SK-N-SH (cell line): ENCODE results near the gene CELF4. TPM values are rescaled to one million over a fixed set of nuclear protein-coding genes. Genes with fewer than 3 reads are reported as not detected.

ENCODE experiments used
- CTCF ChIA-PET: fragments of 300-600, 350-600 bp; formaldehyde crosslinking; extraction: SDS; loops from one replicate; lab custom pipeline; 2021; lab: Yijun Ruan, JAX
- POLR2A ChIA-PET: fragments of 350-600 bp; sonication (Branson Sonifier 250); formaldehyde crosslinking; extraction: SDS; loops from one replicate; lab custom pipeline; 2020; ENCODE audit warnings: antibody characterized with exemption, inconsistent platforms; lab: Yijun Ruan, JAX
- DNase-seq: peaks from one replicate; pipeline ENCODE4 v3.0.0; 2012
- H2AFZ ChIP-seq: fragments of 200-600 bp; sonication (generic); 2 replicates; pipeline ENCODE4 v1.8.1; 2016; ENCODE audit warnings: antibody characterized with exemption, mild to moderate bottlenecking, low read depth
- H3F3A ChIP-seq: fragments of 200-600 bp; sonication (generic); replicated peaks from 2 replicates; pipeline ENCODE3; 2016; ENCODE audit warnings: antibody characterized with exemption, mild to moderate bottlenecking; ENCODE audit not compliant: insufficient read depth
- H3K27ac ChIP-seq, 2 experiments: fragments of 200-500 bp in 1 of 2; fragments of 200-600 bp in 1 of 2; sonication (Bioruptor generic) in 1 of 2; sonication (generic), shearing (Covaris generic) in 1 of 2; 2 replicates each; pipeline versions ENCODE4 v1.5.1 to v1.6.1; 2014 to 2016; ENCODE audit warnings: low read depth in 2 of 2, inconsistent platforms in 1 of 2, low read length in 1 of 2, mild to moderate bottlenecking in 1 of 2, mixed read lengths in 1 of 2
- H3K27me3 ChIP-seq: fragments of 200-600 bp; sonication (generic), shearing (Covaris generic); 2 replicates; pipeline ENCODE4 v1.6.1; 2016; ENCODE audit warnings: mixed run types; ENCODE audit not compliant: insufficient read depth
- H3K36me3 ChIP-seq, 2 experiments: fragments of 200-500 bp in 1 of 2; fragments of 200-600 bp in 1 of 2; sonication (Bioruptor generic) in 1 of 2; sonication (generic) in 1 of 2; replicated peaks in 1 of 2; 2 replicates each; pipeline versions ENCODE3 to v1.5.1; 2014 to 2016; ENCODE audit warnings: low read length in 1 of 2, mild to moderate bottlenecking in 1 of 2; ENCODE audit not compliant: insufficient read depth in 2 of 2, control insufficient read depth in 1 of 2
- H3K4me1 ChIP-seq, 2 experiments: fragments of 200-500 bp in 1 of 2; fragments of 200-600 bp in 1 of 2; sonication (Bioruptor generic) in 1 of 2; sonication (generic), shearing (Covaris generic) in 1 of 2; 2 replicates each; pipeline versions ENCODE4 v1.5.1 to v1.6.1; 2014 to 2016; ENCODE audit warnings: low read depth in 1 of 2, low read length in 1 of 2, mixed run types in 1 of 2; ENCODE audit not compliant: insufficient read depth in 2 of 2, control insufficient read depth in 1 of 2
- H3K4me2 ChIP-seq: fragments of 200-600 bp; sonication (generic), shearing (Covaris generic); 2 replicates; pipeline ENCODE4 v1.6.1; 2017; ENCODE audit warnings: mixed run types
- H3K4me3 ChIP-seq, 2 experiments: fragments of 200-500 bp in 1 of 2; fragments of 200-600 bp in 1 of 2; sonication (Bioruptor generic) in 1 of 2; sonication (generic), shearing (Covaris generic) in 1 of 2; 2 replicates each; pipeline versions ENCODE4 v1.5.1 to v1.8.1; 2014 to 2016; ENCODE audit warnings: low read depth in 2 of 2, inconsistent platforms in 1 of 2, low read length in 1 of 2, mild to moderate bottlenecking in 1 of 2, mixed read lengths in 1 of 2, moderate library complexity in 1 of 2
- H3K79me2 ChIP-seq: fragments of 200-600 bp; sonication (generic); 2 replicates; pipeline ENCODE4 v1.8.1; 2017; ENCODE audit warnings: mild to moderate bottlenecking; ENCODE audit not compliant: insufficient read depth
- H3K9ac ChIP-seq: fragments of 200-600 bp; sonication (generic); 2 replicates; pipeline ENCODE4 v1.6.1; 2017; ENCODE audit warnings: mixed run types
- H3K9me2 ChIP-seq: fragments of 200-600 bp; sonication (generic); 2 replicates; pipeline ENCODE4 v1.6.1; 2017; ENCODE audit warnings: mixed run types
- H3K9me3 ChIP-seq: fragments of 200-600 bp; sonication (generic); 2 replicates; pipeline ENCODE4 v1.6.1; 2017; ENCODE audit warnings: mixed run types, mild to moderate bottlenecking, moderate library complexity
- H4K20me1 ChIP-seq: fragments of 200-600 bp; sonication (generic); 2 replicates; pipeline ENCODE4 v1.6.1; 2017; ENCODE audit warnings: mild to moderate bottlenecking, mixed run types; ENCODE audit not compliant: insufficient read depth
- CTCF ChIP-seq: fragments of 200-600 bp; sonication (generic); IDR thresholded peaks from 2 replicates; pipeline ENCODE4 v1.6.1; 2017; ENCODE audit warnings: antibody characterized with exemption, mild to moderate bottlenecking, moderate library complexity
- EZH2phosphoT487 ChIP-seq: fragments of 200-600 bp; sonication (generic); IDR thresholded peaks from 2 replicates; pipeline ENCODE4 v1.6.1; 2017; ENCODE audit warnings: low read depth, mixed run types, mild to moderate bottlenecking, antibody characterized with exemption, moderate library complexity, borderline replicate concordance
- GATA2 ChIP-seq: sonication (generic); formaldehyde crosslinking; IDR thresholded peaks from 2 replicates; pipeline ENCODE4 v1.5.0; 2020; ENCODE audit warnings: mild to moderate bottlenecking, missing genetic modification reagents
- MXI1 ChIP-seq: IDR thresholded peaks from 2 replicates; pipeline ENCODE4 v1.6.1; 2012; ENCODE audit warnings: mild to moderate bottlenecking, low read depth, low read length, improper control_type of control experiment
- NFIC ChIP-seq: IDR thresholded peaks from 2 replicates; pipeline ENCODE4 v1.4.0; 2012; ENCODE audit warnings: borderline replicate concordance
- NRF1 ChIP-seq: IDR thresholded peaks from 2 replicates; pipeline ENCODE4 v1.6.1; 2012; ENCODE audit warnings: low read depth, mild to moderate bottlenecking, low read length
- PBX3 ChIP-seq: IDR thresholded peaks from 2 replicates; pipeline ENCODE4; 2012
- POLR2AphosphoS5 ChIP-seq: IDR thresholded peaks from 2 replicates; pipeline ENCODE4 v1.6.1; 2012; ENCODE audit warnings: low read depth, low read length
- RCOR1 ChIP-seq: fragments of 150-350 bp; IDR thresholded peaks from 2 replicates; pipeline ENCODE4 v1.6.1; 2017; ENCODE audit warnings: antibody characterized with exemption, low read length
- RXRA ChIP-seq: IDR thresholded peaks from 2 replicates; pipeline ENCODE4 v1.4.0; 2012; ENCODE audit warnings: low read depth, mild to moderate bottlenecking, borderline replicate concordance
- SMC3 ChIP-seq: IDR thresholded peaks from 2 replicates; pipeline ENCODE4 v1.6.1; 2012; ENCODE audit warnings: low read depth, low read length, improper control_type of control experiment
- TEAD4 ChIP-seq: IDR thresholded peaks from 2 replicates; pipeline ENCODE4 v1.4.0; 2012; ENCODE audit warnings: mild to moderate bottlenecking, borderline replicate concordance; ENCODE audit not compliant: insufficient read depth
- USF1 ChIP-seq: IDR thresholded peaks from 2 replicates; pipeline ENCODE4 v1.4.0; 2012; ENCODE audit warnings: low read depth, borderline replicate concordance
- USF2 ChIP-seq: fragments of 150-350 bp; IDR thresholded peaks from 2 replicates; pipeline ENCODE4 v1.6.1; 2017; ENCODE audit warnings: antibody characterized with exemption, low read length, low read depth, borderline replicate concordance
- YY1 ChIP-seq: IDR thresholded peaks from 2 replicates; pipeline ENCODE4 v1.4.0; 2012; ENCODE audit warnings: low read depth, mild to moderate bottlenecking
- WGBS: methylation state at CpG from one replicate; pipeline ENCODE4 v1.1.6; 2017; ENCODE audit warnings: low lambda C conversion rate; 5-methylcytosine and 5-hydroxymethylcytosine counted together
- polyA plus RNA-seq, 3 experiments: library from polyadenylated mRNA; depleted of rRNA; stranded (reverse); fragments of >200 nt; gene quantifications; 2 replicates each; pipeline ENCODE4 v1.2.3, GENCODE V29; 2012

Gene CELF4
- polyA plus RNA-seq, 1 of the 3 experiments (the other 2 are of a cell fraction): 0.26 TPM

- H3K4me3 ChIP-seq: no peak overlapping the region
- no peak overlapping the region for H2AFZ ChIP-seq
- no peak overlapping the region for H3K9ac ChIP-seq
- TF ChIP-seq YY1 (no peak), NRF1 (no peak), SMC3 (no peak)
- no peaks in the 10 kb centered on the region for H3K27me3 ChIP-seq
- no peaks in the 10 kb centered on the region for H3K36me3 ChIP-seq
- no peaks in the 10 kb centered on the region for H3K79me2 ChIP-seq
- no peak overlapping the region for H3K4me2 ChIP-seq
- CTCF ChIA-PET: interaction anchor here (1.3 kb wide), 1 partner anchor 11 kb away, joined by 3 read pairs; no protein-coding TSS in a partner anchor
- H3K27ac ChIP-seq: no peak overlapping the region
- 28% methylated on average over 11 of the region's 11 CpGs for WGBS
- peaks cover 0 to 3% of the 10 kb centered on the region in 2 experiments; a peak in 1 of 4 replicates for H3K4me1 ChIP-seq
- no peaks in the 10 kb centered on the region for H4K20me1 ChIP-seq
- POLR2A ChIA-PET: no interaction called here
- H3F3A ChIP-seq: no peaks in the 10 kb centered on the region
- H3K9me3 ChIP-seq: no peaks in the 10 kb centered on the region
- no peaks in the 10 kb centered on the region for H3K9me2 ChIP-seq
- DNase-seq: no peak
These were observed 284.8 kb downstream of the CELF4 start for GRCh38 chr18:37280701-37281393.

GRCh38 chr18:37277804-37278203 lies 287.8 kb downstream of the CELF4 start:
- H3K36me3 ChIP-seq: no peaks in the 10 kb centered on the region
- H3K4me2 ChIP-seq: no peak overlapping the region
- H3K27ac ChIP-seq: no peak overlapping the region
- no peaks in the 10 kb centered on the region for H3K79me2 ChIP-seq
- TF ChIP-seq RXRA (no peak), POLR2AphosphoS5 (no peak), USF1 (no peak), TEAD4 (no peak), NFIC (no peak), NRF1 (no peak), CTCF (no peak), MXI1 (no peak), PBX3 (no peak), RCOR1 (no peak), GATA2 (no peak), USF2 (no peak), EZH2phosphoT487 (no peak)
- no peak overlapping the region for H2AFZ ChIP-seq
- H3F3A ChIP-seq: no peaks in the 10 kb centered on the region
- H3K9me3 ChIP-seq: no peaks in the 10 kb centered on the region
- WGBS: 56% methylated on average over 10 of the region's 10 CpGs
- no peak overlapping the region for H3K4me3 ChIP-seq
- no peaks in the 10 kb centered on the region for H3K27me3 ChIP-seq
- H4K20me1 ChIP-seq: no peaks in the 10 kb centered on the region
- no peaks in the 10 kb centered on the region; a peak in 1 of 4 replicates for H3K4me1 ChIP-seq
- ChIA-PET CTCF (interaction anchor here (1.0 to 1.2 kb wide), 3 partner anchors 15 to 44 kb away, joined by 3 read pairs; no protein-coding TSS in a partner anchor), POLR2A (interaction anchor here (0.7 kb wide), 1 partner anchor 23 kb away, joined by 3 read pairs; no protein-coding TSS in a partner anchor)
- no peak overlapping the region for H3K9ac ChIP-seq
- no peaks in the 10 kb centered on the region for H3K9me2 ChIP-seq
- DNase-seq: no peak
